Measurements from ENCODE around the gene VKORC1L1.

DNA sequence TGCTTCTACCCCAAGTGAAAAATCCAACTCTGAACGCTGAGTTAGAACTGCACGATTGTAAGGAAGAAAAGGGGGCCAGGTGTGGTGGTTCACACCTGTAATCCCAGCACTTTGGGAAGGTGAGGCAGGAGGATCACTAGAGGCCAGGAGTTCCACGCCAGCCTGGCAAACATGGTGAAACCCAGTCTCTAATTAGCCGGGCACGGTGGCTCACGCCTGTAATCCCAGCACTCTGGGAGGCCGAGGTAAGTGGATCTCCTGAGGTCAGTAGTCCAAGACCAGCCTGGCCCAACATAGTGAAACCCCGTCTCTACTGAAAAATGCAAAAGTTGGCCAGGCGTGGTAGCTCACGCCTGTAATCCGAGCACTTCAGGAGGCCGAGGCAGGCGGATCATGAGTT is 100.1 kb downstream of the VKORC1L1 start:
- TF ChIP-seq CTCF (conservative IDR thresholded peaks at IDR 0.05; ENCODE audit: low read depth, low read length) (no peak), EZH2 (IDR thresholded peaks at IDR 0.05; ENCODE audit: borderline replicate concordance, low read depth, low read length, poor library complexity, severe bottlenecking) (no peak)
